Lower leg skin (tissue), 4 donors: ENCODE data around the gene RIC8A. TPM values are rescaled to one million over a fixed set of nuclear protein-coding genes. Genes with fewer than 3 reads are reported as not detected.
A peak's percentile ranks its signal among the peaks of the same experiment; 100 is the strongest.
"Not testable (repeated sequence)": the region's sequence is repeated elsewhere in the genome, so short reads cannot be mapped to it uniquely, and the experiment has no call there.

Experiments
- DNase-seq, 2 donors: peaks; one replicate each; pipeline ENCODE4 v3.0.0-alpha.2; 2019; ENCODE audit warnings: low spot score in 2 of 2
- H3K4me3 ChIP-seq: fragments of 200-600 bp; sonication (generic); 2 replicates; pipeline ENCODE4 v1.5.1; 2017; ENCODE audit warnings: mild to moderate bottlenecking, low read depth; ENCODE audit not compliant: poor library complexity, severe bottlenecking
- CTCF ChIP-seq, 3 donors: fragments of 450-650 bp; IDR thresholded peaks; one replicate each; pipeline ENCODE4 v1.5.1; 2016; ENCODE audit warnings: antibody characterized with exemption in 3 of 3, mild to moderate bottlenecking in 3 of 3, moderate library complexity in 2 of 3
- POLR2A ChIP-seq, 2 donors: fragments of 450-650 bp; IDR thresholded peaks; one replicate each; pipeline ENCODE4 v1.6.1; 2016 to 2017; ENCODE audit warnings: antibody characterized with exemption in 2 of 2, mild to moderate bottlenecking in 1 of 2, moderate library complexity in 1 of 2
- WGBS, 2 donors: methylation state at CpG; one replicate each; pipeline ENCODE4 v1.1.5; 2018; 5-methylcytosine and 5-hydroxymethylcytosine counted together
- intact Hi-C: fragments of 100-400 bp; cut with DNase I; formaldehyde crosslinking; loops from one replicate; pipeline ENCODE4 v1.15.0; 2023; ENCODE audit warnings: low total_unique reads
- total RNA-seq, 4 donors: library from RNA; depleted of rRNA; stranded (reverse); fragments of >200 nt; gene quantifications; one replicate each; pipeline ENCODE4 v1.1.0, GENCODE V29; 2016

The RIC8A gene
- total RNA-seq = 10 to 100 TPM; 58.0 to 91.2 (median 66.9) TPM

GRCh38 chr11:207208-207862 lies at the start of gene RIC8A, which contains the start of gene BET1L:
TSS of gene RIC8A (plus strand) at chr11:207708. CDS start at chr11:208855, 1,147 bp downstream.
TSS of gene BET1L (minus strand) at chr11:207399. CDS start at chr11:207321, 78 bp downstream.
- intact Hi-C loops = no loop called here
- peak; percentile 96 to 99 for DNase-seq
- peak within 1 kb of the TSS; percentile 91 for H3K4me3 ChIP-seq
- 0 to 1% methylated on average over 20 to 28 of the region's 63 CpGs for WGBS, 2 donors
- TF ChIP-seq POLR2A (IDR thresholded peaks at IDR 0.05) (peak in 1 of 2 donors; percentile 59), CTCF (IDR thresholded peaks at IDR 0.05) (no peak)

- H3K4me3 ChIP-seq, DNase-seq, intact Hi-C loops: not testable (repeated sequence)
- 0% methylated on average over 3 to 5 of the region's 13 CpGs for WGBS, 2 donors
Observed at GRCh38 chr11:180242-180641, 27.3 kb upstream of the RIC8A start.

- H3K4me3 ChIP-seq, intact Hi-C loops: not testable (repeated sequence)
- WGBS, 2 donors = 82 to 89% methylated on average over 36 to 47 of the region's 55 CpGs
- DNase-seq = peak in 1 of 2 donors; percentile 74
Observed at GRCh38 chr11:189200-189783, 18.2 kb upstream of the RIC8A start.

- intact Hi-C loops, H3K4me3 ChIP-seq: not testable (repeated sequence)
- peak in 1 of 2 donors; percentile 28 for DNase-seq
- 59% methylated on average over 10 of the region's 25 CpGs; no CpG with 5 or more reads in 1 of the 2 donors for WGBS, 2 donors
Observed at GRCh38 chr11:189843-190311, 17.6 kb upstream of the RIC8A start.

GRCh38 chr11:190546-190945 lies 17.0 kb upstream of the RIC8A start:
- H3K4me3 ChIP-seq, intact Hi-C loops: not testable (repeated sequence)
- DNase-seq = peak in 1 of 2 donors; percentile 59
- WGBS, 2 donors = 74 to 87% methylated on average over 5 of the region's 5 CpGs

GRCh38 chr11:191490-192478 lies 15.7 kb upstream of the RIC8A start:
- intact Hi-C loops, H3K4me3 ChIP-seq: not testable (repeated sequence)
- peak in 1 of 2 donors; percentile 49 for DNase-seq
- 64 to 69% methylated on average over 4 of the region's 8 CpGs for WGBS, 2 donors

GRCh38 chr11:192674-193128 lies 14.8 kb upstream of the RIC8A start, which contains the start of gene SCGB1C1:
TSS of gene SCGB1C1 (plus strand) at chr11:193078. CDS start at chr11:193100, 22 bp downstream.
- WGBS, 2 donors = no CpG with 5 or more reads among the region's 11 CpGs
- H3K4me3 ChIP-seq, intact Hi-C loops, DNase-seq: not testable (repeated sequence)

- intact Hi-C loops, H3K4me3 ChIP-seq: not testable (repeated sequence)
- peak; percentile 13 to 74 for DNase-seq
- WGBS, 2 donors = 67 to 71% methylated on average over 4 to 5 of the region's 5 CpGs
Observed at GRCh38 chr11:193481-193880, 14.0 kb upstream of the RIC8A start.
